ENCODE measurements around the gene GOSR2.

DNA sequence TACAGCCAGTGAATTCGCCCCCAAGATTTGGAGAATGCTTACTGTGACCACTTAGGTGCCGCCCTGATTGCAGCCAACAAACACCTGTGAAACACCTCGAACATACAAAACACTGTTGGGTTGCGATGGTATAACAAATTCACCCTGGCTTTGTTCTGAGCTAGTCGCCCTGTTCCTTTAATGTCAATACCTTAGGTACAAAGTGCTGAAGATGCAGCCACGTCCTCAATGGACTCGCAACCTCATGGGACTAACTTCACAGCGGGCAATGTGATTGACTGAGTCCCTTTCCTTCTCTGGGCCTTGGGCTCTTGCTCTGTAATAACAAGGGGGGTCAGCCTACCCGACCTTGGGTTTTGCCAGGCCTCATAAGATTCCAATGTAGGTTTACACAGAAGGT, 28.9 kb upstream of the GOSR2 start:
- TF ChIP-seq, protein P1, sequence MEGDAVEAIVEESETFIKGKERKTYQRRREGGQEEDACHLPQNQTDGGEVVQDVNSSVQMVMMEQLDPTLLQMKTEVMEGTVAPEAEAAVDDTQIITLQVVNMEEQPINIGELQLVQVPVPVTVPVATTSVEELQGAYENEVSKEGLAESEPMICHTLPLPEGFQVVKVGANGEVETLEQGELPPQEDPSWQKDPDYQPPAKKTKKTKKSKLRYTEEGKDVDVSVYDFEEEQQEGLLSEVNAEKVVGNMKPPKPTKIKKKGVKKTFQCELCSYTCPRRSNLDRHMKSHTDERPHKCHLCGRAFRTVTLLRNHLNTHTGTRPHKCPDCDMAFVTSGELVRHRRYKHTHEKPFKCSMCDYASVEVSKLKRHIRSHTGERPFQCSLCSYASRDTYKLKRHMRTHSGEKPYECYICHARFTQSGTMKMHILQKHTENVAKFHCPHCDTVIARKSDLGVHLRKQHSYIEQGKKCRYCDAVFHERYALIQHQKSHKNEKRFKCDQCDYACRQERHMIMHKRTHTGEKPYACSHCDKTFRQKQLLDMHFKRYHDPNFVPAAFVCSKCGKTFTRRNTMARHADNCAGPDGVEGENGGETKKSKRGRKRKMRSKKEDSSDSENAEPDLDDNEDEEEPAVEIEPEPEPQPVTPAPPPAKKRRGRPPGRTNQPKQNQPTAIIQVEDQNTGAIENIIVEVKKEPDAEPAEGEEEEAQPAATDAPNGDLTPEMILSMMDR (IDR thresholded peaks at IDR 0.05): no peak
- TF ChIP-seq TCF7L2 (IDR thresholded peaks at IDR 0.05; ENCODE audit: low read depth, low read length): no peak
- no peak for TF ChIP-seq SIN3A (IDR thresholded peaks at IDR 0.05; ENCODE audit: borderline replicate concordance, insufficient read depth, low read depth, low read length)
- TF ChIP-seq POLR2AphosphoS5 (IDR thresholded peaks at IDR 0.05; ENCODE audit: low read depth, low read length): no peak

Data from Panc1 (cell line).